C4-2B (cell line): ENCODE data around the gene AZIN2.

Experiments
- ZFX ChIP-seq: fragments of 450-650 bp; IDR thresholded peaks from 2 replicates; pipeline ENCODE4 v1.6.1; 2017
- TF ChIP-seq, protein P1 (sequence below): fragments of 450-650 bp; conservative IDR thresholded peaks from 2 replicates; pipeline ENCODE4 v1.5.1; 2017; ENCODE audit warnings: mild to moderate bottlenecking

DNA sequence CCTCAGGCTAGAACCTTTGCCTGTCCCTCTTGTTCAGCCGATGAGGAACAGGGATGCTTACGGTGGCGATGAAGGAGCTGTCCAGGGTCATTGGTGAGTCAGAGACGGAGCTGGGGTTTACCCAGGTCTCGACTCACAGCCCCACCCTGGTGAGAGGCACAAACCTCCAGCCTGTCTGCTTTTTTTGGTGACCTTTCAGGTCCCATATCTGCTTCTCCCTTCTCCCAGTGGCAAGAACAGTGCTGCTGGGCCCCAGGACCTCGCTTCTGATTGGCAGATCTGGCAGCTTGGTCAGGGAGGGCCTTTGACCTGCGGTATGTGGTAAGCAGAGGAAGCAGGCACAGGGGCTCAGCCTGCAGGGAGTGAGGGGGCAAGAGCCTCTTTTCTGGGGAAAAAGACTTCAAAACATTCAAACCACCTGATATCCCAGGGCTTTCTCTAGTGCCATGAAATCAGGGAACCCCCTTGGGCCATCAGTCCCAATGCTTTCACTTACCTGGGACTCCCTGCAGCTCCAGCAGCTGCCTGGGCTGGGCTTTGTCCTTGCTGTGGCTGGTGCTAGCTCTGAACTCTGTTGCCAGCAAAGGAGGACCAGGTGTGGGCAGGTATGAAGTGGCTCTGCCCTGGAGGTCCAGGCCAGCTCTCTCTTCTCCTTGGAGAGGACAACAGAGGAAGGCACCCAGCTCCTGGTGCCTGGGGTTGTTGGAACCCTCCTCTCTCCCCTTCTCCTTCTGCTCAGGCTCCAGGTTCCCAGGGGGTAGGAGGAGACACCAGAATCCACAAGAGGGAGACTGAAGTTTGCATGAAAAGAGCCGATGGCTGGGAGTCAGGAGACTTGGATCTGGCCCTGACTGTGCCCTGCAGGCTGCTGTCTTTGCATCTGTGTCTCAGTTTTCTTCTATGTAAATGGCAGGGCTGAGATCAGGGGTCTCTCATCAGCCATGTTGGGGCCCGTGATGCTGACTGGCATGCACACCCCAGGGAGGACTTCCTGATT lies 59.5 kb downstream of the AZIN2 start:
- TF ChIP-seq, protein P1, sequence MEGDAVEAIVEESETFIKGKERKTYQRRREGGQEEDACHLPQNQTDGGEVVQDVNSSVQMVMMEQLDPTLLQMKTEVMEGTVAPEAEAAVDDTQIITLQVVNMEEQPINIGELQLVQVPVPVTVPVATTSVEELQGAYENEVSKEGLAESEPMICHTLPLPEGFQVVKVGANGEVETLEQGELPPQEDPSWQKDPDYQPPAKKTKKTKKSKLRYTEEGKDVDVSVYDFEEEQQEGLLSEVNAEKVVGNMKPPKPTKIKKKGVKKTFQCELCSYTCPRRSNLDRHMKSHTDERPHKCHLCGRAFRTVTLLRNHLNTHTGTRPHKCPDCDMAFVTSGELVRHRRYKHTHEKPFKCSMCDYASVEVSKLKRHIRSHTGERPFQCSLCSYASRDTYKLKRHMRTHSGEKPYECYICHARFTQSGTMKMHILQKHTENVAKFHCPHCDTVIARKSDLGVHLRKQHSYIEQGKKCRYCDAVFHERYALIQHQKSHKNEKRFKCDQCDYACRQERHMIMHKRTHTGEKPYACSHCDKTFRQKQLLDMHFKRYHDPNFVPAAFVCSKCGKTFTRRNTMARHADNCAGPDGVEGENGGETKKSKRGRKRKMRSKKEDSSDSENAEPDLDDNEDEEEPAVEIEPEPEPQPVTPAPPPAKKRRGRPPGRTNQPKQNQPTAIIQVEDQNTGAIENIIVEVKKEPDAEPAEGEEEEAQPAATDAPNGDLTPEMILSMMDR, result no peak
- no peak for TF ChIP-seq ZFX
